Middle frontal gyrus (tissue), 1 donor: ENCODE results near the gene SAMD4B.
A peak's percentile ranks its signal among the peaks of the same experiment; 100 is the strongest.

Source experiments
- DNase-seq: peaks from one replicate; pipeline ENCODE4 v3.0.0-alpha.2; 2015; ENCODE audit warnings: low spot score; ENCODE audit errors: extremely low spot score

The SAMD4B gene

DNA sequence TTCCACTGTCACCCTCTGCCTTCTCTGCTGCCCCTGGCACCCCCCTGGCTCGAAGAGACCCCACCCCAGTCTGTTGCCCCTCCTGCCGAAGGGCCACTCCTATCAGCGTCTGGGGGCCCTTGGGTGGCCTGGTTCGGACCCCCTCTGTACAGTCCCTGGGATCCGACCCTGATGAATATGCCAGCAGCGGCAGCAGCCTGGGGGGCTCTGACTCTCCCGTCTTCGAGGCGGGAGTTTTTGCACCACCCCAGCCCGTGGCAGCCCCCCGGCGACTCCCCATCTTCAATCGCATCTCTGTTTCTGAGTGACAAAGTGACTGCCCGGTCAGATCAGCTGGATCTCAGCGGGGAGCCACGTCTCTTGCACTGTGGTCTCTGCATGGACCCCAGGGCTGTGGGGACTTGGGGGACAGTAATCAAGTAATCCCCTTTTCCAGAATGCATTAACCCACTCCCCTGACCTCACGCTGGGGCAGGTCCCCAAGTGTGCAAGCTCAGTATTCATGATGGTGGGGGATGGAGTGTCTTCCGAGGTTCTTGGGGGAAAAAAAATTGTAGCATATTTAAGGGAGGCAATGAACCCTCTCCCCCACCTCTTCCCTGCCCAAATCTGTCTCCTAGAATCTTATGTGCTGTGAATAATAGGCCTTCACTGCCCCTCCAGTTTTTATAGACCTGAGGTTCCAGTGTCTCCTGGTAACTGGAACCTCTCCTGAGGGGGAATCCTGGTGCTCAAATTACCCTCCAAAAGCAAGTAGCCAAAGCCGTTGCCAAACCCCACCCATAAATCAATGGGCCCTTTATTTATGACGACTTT lies 66.4 kb downstream of the SAMD4B start:
- no peak for DNase-seq

DNA sequence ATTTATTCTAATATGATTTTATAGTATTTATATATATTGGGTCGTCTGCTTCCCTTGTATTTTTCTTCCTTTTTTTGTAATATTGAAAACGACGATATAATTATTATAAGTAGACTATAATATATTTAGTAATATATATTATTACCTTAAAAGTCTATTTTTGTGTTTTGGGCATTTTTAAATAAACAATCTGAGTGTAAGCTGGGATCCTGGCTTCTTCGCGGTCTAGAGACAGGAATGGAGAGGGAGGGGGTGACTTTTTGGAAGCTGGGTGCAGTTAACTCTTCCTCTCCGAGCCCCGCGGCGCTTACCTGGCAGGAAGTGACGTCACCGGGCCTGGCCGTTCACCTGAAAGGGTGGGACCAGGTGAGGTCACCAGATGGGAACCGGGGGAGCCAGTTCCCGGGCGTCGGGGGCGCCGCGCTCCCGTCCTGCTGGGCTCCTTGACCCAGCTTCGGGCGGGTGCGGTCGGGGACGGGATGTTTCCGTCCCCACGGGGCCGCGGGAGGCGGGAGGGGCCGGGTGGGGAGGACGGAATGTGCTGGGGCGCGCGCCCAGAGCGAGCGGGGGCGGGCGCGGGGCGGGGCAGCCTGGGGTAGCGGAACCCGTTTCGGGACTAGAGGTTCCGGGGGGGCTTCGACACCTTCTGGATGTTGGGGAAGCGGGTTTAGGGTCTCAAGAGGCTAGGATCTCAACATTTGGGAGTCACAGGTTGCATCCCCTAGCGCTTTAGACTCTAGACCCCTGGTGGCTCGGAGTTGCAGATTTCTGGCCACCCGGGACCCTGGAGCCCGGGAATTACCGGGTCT lies 67.2 kb downstream of the SAMD4B start:
- no peak for DNase-seq

DNA sequence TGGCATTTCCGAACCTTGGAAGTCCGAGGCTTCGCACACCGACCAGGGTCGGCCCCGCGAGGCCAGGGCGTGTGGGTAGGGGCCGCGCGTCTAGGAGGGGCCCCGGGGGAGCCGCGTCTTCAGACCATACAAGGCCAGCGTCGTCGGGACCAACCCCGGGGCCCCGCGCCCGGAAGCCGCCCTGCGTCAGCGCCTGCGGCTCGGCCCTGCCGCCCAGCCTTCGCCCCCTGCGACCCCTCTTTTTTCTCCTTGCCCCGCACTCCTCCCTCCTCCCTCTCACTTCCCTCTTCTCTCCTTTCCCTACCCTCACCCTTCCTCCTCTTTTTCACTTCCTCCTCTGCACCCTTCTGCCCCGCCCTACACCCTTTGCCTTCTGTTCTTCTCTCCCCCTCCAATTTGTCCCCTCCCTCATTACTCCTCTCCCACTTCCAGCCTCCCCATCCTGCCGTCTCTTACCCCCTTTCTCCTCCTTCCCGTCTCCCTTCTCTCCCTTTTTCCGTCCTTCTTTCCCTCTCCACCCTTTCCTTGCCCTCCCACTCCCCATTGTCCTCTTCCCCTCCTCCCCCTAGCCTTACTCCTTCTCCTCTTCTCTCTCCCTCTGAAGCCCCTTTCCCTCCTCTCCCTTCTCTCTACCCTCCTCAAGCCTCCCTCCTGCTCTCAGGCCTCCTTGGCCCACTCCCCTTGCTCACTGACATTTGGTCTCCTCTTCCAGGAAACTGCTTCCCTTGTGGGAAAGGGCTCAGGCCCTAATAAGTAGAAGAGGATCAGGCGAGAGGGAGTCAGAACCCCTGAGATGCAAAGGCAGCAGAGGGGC lies 68.0 kb downstream of the SAMD4B start:
- DNase-seq, result no peak

DNA sequence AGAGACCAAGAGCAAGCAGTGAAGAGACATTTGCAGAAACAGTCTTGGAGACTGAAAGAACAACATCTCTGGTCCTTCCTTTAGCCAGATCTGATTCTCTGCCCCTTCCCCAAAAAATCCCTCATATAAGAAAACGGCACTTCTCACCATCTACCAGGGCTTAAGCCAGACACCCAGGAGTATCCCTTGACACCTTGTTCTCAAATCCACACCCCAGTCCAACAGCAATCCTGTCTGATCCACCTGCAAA lies 68.5 kb downstream of the SAMD4B start:
- no peak for DNase-seq

DNA sequence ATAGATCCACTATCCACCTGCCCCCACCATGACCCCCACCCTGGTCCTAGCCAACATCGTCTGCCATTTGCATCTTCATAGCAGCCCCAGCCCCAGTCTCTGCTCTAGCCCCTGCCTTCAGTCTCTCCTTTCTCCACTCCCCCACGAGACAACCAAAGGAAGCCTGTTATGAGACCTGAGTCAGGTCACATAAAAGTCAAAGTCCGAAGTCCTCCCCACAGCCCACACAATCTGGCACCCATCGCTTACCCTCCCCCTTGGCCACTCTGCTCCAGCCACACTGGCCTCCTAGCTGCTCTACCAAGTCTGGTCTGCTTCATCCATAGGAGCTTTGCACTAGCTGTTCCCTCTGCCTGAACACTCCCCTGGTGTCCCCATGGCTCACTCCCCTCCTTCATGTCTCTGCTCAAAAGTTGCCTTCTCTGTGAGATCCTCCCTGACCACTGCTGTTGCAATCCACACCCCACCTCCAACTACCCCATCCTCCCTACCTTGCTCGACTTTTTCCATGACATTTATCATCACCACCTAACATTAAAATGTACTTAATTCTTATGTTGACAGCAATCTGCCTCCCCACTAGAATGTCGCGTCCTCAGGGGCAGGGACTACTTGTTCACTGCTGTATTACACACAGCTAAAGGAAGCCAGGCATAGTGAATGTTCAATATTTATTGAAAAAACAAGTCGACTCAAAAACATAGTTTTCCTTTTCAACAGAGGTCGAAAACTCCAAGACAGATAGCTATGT lies 69.0 kb downstream of the SAMD4B start:
- DNase-seq, result no peak

DNA sequence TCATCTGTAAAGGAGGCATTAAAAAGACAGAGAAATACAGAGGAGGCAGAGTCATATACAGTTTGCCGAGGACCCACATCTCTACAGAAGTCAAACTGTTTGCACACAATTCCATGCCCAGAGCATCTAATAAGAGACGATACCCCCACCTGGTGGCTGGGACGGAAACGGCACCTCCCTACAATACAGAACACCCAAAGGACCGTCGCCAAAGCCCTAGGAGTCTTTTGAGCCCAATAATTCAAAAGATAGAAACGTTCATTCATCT lies 69.5 kb downstream of the SAMD4B start:
- DNase-seq, result peak; percentile 74

DNA sequence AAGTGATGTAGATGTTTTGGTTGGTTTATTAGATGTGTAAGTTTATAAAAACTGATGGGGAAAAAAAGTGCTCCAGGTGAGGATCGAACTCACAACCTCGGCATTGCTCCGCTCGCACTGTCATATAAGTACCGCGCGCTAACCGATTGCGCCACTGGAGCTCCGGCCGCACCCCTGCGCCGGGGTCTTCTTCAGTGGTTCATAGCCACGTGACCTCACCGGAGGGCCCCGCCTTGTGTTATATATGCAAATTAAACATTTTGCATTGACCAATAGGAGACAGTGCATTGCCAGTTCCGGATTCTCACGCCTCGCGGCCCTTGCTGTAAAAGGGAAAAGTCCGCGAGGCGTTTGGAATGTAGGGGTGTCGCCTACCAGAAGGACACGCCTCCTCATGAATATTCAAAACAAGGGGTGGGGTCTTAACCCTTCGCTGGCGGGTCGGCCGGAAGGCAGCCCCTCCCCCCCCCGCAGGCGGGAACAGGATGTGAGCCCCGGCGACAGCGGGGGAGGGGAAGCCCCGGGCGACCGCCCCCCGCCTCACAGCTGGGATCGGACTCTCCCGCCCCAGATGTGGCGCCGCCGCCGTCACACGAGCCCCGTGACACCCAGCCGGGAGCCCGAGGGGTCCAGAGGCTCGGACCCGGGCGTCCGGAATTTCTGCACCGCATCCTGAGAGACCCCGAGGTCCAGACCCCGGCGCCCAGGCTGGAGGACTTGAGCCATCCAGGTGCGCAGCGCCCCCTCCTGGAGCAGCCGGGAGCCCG lies 70.1 kb downstream of the SAMD4B start, which contains the start of gene PLEKHG2:
PLEKHG2 (plus strand) TSS at position 570 of the 767 bp plus-strand sequence. CDS start 1,418 bp downstream, outside the sequence.
- peak; percentile 94 for DNase-seq

DNA sequence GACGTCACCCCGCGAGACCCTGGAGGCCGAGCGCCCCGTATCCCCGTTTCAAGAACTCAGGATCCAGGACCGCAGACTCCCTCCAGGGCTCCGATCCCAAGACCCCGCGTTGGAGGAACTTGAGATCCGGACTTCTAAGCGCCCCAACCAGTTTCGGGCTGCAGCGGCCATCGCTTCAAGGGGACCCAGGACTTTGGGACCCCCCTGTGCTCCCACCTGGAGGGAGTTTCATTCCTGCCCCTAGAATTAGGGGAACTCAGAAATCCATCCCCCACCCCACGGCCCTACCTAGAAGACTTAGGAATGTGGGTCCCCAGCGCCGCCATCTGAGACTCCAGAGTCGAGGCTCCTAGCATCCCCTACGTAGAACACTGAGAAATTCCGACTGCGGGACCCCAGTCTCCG lies 70.6 kb downstream of the SAMD4B start:
- DNase-seq, result no peak

DNA sequence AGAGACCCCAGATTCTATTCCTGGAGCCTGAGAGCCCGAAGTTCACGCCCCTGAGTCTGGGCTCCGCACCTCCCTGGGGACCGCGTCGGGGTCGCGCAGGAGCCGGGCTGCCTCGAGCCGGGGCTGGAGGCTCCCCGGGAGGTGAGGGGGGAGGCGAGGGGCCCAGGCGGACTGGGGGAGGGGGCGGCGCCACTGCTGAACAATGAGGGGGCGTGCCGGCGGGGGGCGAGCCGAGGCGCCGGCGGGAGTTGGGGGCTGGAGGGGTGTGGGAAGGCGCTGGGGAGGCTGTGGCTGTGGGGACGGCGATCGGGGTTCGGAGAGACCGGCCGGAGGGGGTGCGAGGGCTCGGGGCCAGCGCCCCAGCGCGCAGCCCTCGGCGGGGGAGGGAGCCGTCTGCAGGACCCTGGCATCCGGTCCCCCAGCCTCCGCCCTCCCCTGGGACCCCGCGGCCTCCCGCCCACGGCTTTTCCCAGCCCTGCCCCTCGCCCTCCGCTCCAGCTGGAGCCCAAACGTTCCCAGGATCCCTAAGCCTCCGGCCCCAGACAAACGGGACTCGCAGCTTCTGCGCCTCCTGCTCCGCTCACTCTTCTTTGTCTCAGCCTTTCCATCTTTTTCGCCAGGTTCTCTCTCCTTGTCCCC lies 71.2 kb downstream of the SAMD4B start:
- no peak for DNase-seq

DNA sequence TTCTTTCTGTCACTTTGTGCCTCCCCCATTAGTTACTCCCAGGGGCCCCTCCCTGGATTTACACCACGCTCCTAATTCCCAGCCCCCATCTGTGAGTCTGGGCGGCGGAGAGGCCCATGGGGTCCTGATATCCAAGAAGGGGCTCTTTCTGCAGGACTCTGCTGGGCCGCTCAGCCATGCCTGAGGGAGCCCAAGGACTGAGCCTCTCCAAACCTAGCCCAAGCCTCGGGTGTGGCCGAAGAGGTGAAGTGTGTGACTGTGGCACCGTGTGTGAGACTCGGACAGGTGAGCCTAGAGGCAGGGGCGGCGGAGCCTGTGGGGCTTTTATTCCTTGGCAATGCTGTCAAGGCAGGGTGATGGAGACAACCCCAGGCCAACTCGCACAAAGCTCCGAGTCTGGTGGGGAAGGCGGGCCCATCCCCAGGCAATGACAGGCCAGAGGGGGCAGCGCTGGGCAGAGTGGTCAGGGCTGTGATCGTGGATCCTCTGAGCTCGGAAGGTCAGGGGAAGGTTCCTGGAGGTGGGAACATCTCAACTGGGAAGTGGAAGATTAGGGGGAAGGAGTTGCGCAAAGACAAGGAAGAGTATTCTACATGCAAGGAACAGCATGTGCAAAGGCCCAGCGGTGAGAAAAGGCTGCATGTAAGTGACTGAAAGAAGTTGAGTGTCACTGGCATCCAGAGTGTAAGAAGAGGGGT lies 71.8 kb downstream of the SAMD4B start:
- DNase-seq, result no peak

DNA sequence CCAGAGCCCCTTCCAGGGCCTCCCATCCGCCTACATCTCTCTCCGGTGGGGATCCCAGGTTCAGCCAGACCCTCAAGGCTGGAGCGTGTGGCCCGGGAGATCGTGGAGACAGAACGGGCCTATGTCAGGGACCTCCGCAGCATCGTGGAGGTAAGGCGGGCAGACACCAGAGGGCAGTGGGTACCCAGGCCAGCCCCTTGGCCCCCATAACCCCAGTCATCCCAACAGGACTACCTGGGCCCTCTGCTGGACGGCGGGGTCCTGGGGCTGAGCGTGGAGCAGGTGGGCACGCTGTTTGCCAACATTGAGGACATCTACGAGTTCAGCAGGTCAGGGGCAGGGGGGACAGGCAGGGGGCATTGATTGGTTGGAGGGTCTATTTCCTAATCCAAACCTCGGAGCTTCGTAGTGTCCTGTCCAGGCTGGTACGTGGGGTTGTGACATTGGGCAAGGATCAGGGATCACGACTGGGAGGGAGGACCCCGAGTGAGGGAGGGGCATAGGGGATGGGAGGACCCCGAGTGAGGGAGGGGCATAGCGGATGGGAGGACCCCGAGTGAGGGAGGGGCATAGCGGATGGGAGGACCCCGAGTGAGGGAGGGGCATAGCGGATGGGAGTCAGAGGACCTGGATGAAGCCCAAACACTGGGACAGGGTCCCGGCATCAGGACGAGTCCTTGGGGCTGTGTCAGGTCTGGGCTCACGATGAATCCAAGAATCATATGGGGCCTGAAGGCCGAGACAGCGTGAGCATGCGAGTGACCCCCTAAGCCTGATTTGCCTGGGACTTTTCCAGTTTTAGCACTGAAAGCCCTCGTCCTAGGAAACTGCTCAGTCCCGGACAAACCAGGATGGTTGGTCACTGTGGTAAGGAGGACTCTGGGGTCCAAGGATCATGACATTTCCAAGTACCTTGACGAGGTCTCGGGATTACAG lies 73.2 kb downstream of the SAMD4B start:
- DNase-seq, result no peak

DNA sequence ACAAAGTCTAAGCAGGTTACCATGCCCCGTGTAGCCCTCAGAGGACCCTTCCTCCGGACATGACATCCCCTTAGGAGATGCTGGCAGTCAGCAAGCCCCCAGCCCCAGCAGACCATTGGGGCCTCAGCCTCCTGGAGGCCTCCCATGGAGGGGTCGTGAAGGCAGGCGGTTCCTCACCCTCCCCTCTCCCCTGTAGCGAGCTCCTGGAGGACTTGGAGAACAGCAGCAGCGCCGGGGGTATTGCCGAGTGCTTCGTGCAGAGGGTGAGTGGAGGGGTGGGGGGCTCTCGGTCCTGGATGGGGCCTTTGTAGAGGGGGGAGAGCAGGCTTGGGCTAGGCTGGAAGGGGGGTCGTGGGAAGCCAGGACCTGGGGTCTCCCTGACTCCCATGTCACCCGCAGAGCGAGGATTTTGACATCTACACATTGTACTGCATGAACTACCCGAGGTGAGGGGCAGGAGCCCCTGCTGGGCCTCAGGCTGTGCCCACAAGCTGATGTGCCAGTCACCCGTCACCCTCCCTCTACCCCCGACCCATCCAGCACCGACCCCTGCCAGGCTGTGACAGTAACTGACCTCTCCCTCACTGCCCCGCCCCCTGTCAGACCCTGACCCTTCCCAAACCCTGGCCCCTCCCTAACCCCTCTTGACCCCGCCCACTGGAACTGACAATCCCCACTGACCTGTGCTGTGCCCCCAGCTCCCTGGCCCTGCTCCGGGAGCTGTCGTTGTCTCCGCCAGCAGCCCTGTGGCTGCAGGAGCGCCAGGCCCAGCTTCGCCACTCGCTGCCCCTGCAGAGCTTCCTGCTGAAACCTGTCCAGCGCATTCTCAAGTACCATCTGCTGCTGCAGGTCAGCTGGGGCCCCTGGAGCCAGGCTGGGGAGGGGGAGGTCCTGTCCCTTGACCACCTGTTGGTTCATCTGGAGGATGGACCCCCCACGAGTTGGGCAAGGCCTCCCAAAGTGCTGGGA lies 74.2 kb downstream of the SAMD4B start:
- no peak for DNase-seq

DNA sequence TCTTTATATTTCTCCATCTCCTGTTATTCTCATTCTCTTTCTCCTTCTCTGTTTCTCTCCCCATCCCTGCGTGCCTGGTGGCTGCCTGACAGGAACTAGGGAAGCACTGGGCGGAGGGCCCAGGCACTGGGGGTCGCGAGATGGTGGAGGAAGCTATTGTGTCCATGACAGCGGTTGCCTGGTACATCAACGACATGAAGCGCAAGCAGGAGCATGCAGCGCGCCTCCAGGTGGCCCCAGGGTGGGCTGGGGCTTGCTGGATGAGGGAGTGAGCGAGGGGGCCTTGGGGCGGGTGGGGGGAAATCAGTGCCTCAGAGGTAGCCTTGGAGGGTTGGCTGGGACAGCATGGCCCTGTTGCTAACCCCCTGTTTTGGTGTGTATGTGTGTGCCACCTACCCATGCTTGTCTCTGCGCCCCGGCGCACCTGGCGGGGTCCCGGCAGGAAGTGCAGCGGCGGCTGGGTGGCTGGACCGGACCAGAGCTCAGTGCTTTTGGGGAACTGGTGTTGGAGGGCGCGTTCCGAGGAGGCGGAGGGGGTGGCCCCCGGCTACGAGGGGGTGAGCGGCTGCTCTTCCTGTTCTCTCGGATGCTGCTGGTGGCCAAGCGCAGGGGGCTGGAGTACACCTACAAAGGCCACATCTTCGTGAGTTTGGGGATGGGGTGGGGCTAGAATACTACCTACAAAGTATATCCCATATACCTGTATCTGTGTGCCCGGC lies 75.4 kb downstream of the SAMD4B start:
- no peak for DNase-seq

DNA sequence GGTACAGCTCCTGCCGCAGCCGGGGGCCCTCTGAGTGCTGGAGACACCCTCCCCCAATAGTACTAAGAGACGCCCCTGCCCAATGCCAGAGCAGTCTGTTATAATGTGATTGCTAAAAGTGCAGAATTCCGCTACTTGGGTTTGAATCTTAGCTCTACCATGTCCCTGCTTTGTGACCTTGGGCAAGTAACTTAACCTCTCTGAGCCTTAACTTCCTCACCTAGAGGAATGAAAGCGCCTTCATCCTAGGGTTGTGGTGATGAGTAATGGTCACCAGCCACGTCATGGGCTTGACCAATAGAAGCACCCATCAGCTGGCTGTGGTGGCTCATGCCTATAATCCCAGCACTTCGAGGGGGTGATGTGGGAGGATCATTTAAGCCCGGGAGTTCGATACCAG lies 76.8 kb downstream of the SAMD4B start:
- DNase-seq, result no peak

DNA sequence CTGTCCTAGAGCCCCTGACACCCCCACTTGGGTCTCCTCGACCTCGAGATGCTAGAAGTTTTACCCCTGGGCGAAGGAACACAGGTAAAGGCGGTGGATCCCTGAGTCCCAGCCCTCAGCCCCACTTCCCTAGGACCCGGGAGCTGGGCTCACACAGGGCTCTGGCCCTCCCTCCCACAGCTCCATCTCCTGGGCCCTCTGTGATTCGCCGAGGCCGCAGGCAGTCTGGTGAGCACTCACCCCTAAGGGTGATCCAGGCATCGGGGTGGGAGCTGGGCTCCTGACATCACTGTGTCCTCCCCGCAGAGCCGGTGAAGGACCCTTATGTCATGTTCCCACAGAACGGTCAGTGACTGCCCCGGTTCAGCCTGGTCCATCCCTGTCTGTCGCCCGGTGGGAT lies 78.5 kb downstream of the SAMD4B start:
- DNase-seq, result no peak

DNA sequence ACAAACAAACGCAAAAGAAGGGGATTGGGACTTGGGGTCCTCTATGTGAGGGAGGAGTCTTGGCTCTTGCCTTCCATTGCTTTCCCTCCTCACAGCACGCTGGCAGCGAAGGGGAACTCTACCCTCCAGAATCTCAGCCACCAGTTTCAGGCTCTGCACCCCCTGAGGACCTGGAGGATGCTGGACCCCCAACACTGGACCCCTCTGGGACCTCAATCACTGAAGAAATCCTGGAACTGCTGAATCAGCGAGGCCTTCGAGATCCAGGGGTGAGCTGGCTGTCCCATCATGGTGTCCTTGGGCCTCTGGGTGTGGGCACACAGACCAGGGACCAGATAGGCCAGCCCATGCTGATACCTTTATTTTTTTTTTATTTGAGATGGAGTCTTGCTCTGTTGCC lies 79.8 kb downstream of the SAMD4B start:
- no peak for DNase-seq
